OCI-LY1 (cell line): Measurements from ENCODE around the gene FUNDC2.

ENCODE experiments used
- CTCF ChIP-seq: fragments of 200-600 bp; sonication (generic), shearing (Covaris generic); IDR thresholded peaks from 2 replicates; pipeline ENCODE4 v1.5.1; 2017; ENCODE audit warnings: mild to moderate bottlenecking, antibody characterized with exemption, low read length, moderate library complexity, mixed read lengths
- EZH2 ChIP-seq: fragments of 200-600 bp; sonication (generic), shearing (Covaris generic); IDR thresholded peaks from 2 replicates; pipeline ENCODE4 v1.8.0; 2017; ENCODE audit warnings: borderline replicate concordance, mixed run types, mild to moderate bottlenecking, antibody characterized with exemption, low read length, moderate library complexity, mixed read lengths

- TF ChIP-seq CTCF, result no peak
- TF ChIP-seq EZH2, result no peak
These were observed 44.0 kb downstream of the FUNDC2 start for GRCh38 chrX:155070663-155070974.
